H1 (cell line): ENCODE data around the gene GOLGA7B. TPM values are rescaled to one million over a fixed set of nuclear protein-coding genes. Genes with fewer than 3 reads are reported as not detected.

Experiments
- BACH1 ChIP-seq: IDR thresholded peaks from 2 replicates; pipeline ENCODE4 v1.6.1; 2012; ENCODE audit warnings: low read length, improper control_type of control experiment
- BCL11A ChIP-seq, 2 experiments: IDR thresholded peaks; one replicate each; pipeline ENCODE4 v1.6.1; 2011; ENCODE audit warnings: low read depth in 2 of 2, low read length in 2 of 2, mild to moderate bottlenecking in 2 of 2
- CBX5 ChIP-seq: fragments of 300-800, 300-1000 bp; sonication (generic); IDR thresholded peaks from 2 replicates; pipeline ENCODE4 v1.7.1; 2016; ENCODE audit warnings: antibody characterized with exemption, low read length, low read depth
- CHD1 ChIP-seq: IDR thresholded peaks from 2 replicates; pipeline ENCODE4 v1.6.1; 2012; ENCODE audit warnings: low read depth, low read length, improper control_type of control experiment
- EGR1 ChIP-seq: IDR thresholded peaks from 2 replicates; pipeline ENCODE4 v1.6.1; 2011; ENCODE audit warnings: low read depth, low read length, borderline replicate concordance
- JUND ChIP-seq: IDR thresholded peaks from 2 replicates; pipeline ENCODE4 v1.6.1; 2011; ENCODE audit warnings: mild to moderate bottlenecking, improper control_type of control experiment, low read length
- SP2 ChIP-seq: IDR thresholded peaks from 2 replicates; pipeline ENCODE4 v1.6.1; 2012; ENCODE audit warnings: mild to moderate bottlenecking, low read length, inconsistent platforms
- polyA plus RNA-seq, 7 experiments: library from polyadenylated mRNA; depleted of rRNA in 3 of 7; stranded (reverse) in 5 of 7; unstranded in 2 of 7; fragments of >200 nt in 5 of 7; fragments of 200-250 nt in 2 of 7; gene quantifications; 1 replicate in 5 of 7; 2 replicates in 1 of 7; 4 replicates in 1 of 7; pipeline versions ENCODE4 v1.2.1 to v1.2.3, GENCODE V29; 2011 to 2013; ENCODE audit warnings: missing spikeins in 2 of 7, mixed read lengths in 2 of 7
- total RNA-seq: library from RNA; stranded (reverse); fragmentation: NEBNext Ultra II Directional; extraction: Animal tissue kit (Norgen Biotek cat#: 25700); gene quantifications from 2 replicates; pipeline ENCODE4 v1.2.1, GENCODE V29; 2021

GOLGA7B gene
- total and polyA plus RNA-seq, 2 of the 8 experiments (the other 6 are each of a cell fraction or from before 2014, with no cell fraction given) = 0.04 to 0.14 TPM

- no peak for TF ChIP-seq CBX5
- no peak for TF ChIP-seq BCL11A (IDR thresholded peaks at IDR 0.05; ENCODE audit: low read depth in 2 of 2, low read length in 2 of 2)
- no peak for TF ChIP-seq SP2
- no peak for TF ChIP-seq CHD1
- TF ChIP-seq JUND = peak; percentile 44; the same call in 1 of the 2 replicates
- TF ChIP-seq BACH1 = no peak
- TF ChIP-seq EGR1 = no peak
These were observed 65.2 kb downstream of the GOLGA7B start (continued) for GRCh38 chr10:97914837-97915211.
